Stimulated activated CD4-positive, alpha-beta T cell treated with anti-CD3 and anti-CD28 coated beads, Interleukin-1b, Interleukin-23, amount 100 ng/mL, for 48 hours (primary cell): Measurements from ENCODE around the gene OR52B6.
A peak's percentile ranks its signal among the peaks of the same experiment; 100 is the strongest.
"Not testable (repeated sequence)": the region's sequence is repeated elsewhere in the genome, so short reads cannot be mapped to it uniquely, and the experiment has no call there.

ENCODE experiments used
- DNase-seq: peaks from one replicate; pipeline ENCODE4 v3.0.0-alpha.2; 2020

Gene OR52B6

DNA sequence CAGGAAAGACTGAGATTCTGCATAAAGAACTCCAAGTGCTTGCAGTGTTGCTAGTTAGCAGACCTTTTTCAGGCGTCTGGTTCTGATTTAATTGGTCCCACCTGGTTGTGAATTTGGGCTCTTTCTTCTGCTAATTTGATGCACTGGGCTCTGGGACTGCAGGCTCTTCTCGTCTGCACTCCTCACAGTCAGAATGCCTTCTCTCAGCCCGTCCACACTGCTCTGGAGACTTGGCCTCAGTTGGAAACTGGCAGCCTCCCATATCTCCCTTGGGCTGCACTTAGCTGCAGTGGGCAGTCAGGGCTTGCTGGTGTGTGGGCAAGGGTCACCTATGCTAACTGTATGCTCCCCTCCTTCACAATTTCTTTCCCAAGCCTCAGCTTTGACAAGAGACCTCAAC, 17.3 kb downstream of the OR52B6 start:
- DNase-seq, result no peak

DNA sequence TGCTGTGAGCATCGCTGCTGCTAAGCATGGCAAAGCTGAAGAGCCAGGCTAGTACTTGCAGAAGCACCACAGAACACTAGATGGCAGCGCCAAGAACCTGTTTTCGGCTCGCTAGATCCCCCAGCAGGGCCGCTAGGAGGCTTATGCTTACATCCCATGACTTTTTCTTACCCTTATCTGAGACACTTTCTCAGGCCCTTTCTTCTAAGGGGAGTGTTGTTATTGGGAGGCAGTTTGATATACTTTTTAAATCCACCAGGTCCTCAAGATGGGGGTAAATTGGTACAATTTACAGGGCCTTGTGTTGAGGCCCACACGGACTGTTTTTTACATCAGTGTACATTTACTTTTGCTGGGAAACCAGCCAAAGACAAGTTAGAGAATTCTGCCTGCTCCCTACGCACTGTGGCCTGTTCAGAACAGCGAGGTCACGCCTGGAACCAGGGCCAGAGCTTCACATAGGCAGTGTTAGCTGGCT, 19.7 kb downstream of the OR52B6 start:
- DNase-seq, result peak; percentile 58

DNA sequence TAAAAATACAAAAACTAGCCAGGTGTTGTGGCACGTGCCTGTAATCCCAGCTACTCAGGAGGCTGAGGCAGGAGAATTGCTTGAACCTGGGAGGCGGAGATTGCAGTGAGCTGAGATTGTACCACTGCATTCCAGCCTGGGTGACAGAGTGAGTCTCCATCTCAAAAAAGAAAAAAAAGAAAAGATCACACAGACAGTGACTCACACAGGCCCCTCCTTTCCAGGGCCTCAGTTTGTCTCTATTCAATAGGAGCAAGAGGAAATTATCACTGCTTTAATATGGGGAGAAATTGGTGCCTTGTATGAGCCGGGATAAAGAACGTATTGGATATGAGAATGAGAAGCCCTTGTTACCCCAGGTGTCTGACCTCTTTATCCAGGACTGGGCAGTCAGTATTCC, 22.1 kb downstream of the OR52B6 start:
- DNase-seq, result not testable (repeated sequence)

DNA sequence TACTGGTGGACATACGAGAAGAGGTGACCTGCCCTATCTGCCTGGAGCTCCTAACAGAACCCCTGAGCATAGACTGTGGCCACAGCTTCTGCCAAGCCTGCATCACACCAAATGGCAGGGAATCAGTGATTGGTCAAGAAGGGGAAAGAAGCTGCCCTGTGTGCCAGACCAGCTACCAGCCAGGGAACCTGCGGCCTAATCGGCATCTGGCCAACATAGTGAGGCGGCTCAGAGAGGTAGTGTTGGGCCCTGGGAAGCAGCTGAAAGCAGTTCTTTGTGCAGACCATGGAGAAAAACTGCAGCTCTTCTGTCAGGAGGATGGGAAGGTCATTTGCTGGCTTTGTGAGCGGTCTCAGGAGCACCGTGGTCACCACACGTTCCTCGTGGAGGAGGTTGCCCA, 22.6 kb downstream of the OR52B6 start:
- no peak for DNase-seq

DNA sequence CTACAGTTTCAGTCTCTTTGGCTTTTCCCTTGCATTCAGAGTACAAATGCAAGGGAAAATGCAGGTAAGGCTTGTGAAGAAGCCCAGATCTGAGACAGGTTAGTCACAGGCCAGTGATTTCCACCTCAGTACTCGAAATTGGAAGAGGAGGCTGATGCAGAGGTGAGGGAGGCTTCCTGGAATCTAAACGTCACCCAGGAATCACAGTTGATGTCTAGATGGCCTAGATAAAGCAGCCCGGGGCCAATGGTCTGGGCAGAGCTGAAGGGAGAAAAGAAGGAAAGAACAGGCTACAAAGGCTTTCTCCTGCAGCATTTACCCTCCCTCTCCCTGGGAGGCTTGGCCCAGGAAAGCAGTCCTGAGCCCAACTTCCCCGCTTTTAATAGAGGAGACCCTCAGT, 24.2 kb downstream of the OR52B6 start:
- DNase-seq, result no peak

DNA sequence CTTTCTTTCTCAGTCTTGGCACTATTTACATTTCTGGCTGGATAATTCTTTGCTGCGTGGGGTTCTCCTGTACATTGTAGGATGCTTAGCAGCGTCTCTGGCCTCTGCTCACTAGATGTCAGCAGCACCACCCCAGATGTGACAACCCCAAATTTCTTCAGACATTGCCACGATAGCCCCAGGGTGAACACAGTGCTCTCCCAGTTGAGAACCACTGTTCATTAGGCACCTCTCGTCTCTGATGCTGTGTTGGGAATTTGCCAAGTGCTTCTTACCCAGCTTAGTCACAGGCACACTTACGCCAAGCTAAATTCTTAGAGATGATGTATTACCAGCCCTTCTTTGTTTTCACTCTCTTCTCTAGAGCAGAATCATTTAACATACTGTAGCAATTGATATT, 25.2 kb downstream of the OR52B6 start:
- no peak for DNase-seq

DNA sequence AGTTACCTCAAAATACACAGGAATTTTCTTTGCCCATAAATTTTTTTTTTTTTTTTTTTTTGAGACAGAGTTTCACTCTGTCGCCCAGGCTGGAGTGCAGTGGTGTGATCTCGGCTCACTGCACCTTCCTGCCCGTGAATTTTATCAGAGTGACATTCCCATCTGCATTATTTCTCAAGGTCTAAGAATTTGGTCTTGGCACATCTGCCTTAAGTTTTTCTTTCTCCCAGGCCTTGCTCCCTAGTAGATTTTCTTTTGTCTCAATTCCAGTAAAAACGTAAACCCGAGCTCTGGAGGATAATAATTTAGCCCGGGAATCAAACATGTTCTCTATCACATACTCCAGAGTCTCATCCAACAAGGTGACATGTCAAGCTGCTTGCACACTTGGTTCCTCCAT, 28.1 kb downstream of the OR52B6 start:
- DNase-seq, result no peak

DNA sequence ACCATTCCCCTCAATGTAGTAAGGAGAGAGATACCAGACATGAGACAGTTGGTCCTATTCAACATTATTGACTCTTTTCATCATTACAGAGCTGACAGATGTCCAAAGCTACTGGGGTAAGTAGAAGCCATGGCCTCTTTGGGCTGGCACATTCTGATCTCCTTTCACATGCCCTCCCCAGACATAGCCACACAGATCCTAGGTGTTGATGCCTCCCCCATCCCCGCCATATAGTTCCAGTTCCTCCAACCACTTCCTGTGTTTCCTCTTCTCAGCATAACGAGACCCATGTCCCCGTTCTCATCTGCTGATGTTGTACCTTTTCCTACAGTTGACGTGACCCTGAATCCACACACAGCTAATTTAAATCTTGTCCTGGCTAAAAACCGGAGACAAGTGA, 29.8 kb downstream of the OR52B6 start:
- DNase-seq, result no peak

DNA sequence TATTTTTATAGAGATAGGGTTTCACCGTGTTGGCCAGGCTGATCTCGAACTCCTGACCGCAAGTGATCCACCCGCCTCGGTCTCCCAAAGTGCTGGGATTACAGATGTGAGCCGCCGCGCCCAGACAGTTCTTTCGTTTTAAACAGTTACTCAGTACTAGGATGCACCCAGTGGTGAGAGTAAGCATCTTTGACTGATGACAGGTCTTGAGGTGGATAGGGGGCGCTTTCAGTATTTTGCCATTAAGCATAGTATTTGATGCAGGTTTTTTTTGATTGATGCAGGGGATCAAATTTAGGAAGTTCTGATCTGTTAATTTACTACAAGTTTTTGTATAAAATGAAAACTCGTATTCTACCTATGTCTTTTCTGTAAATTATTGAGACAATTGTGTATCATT, 30.9 kb downstream of the OR52B6 start:
- no peak for DNase-seq

DNA sequence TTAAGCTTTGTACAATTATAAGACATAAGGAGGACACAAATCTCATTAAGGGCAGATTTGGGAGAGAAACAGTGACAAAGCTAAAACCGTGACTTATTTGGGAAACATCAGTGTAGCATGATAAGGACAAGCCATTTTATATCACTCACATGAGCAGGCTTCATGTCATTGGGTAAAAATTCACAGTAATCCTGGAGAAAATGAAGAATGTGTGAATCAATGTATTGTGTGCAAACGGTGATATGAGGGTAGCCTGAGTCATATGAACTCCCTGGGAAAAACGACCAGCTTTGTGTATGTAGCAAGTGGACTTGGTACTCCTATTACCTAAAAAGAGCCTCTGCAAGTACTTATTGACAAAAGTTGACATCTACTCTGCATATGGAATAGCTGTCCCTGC, 38.1 kb downstream of the OR52B6 start:
- no peak for DNase-seq

DNA sequence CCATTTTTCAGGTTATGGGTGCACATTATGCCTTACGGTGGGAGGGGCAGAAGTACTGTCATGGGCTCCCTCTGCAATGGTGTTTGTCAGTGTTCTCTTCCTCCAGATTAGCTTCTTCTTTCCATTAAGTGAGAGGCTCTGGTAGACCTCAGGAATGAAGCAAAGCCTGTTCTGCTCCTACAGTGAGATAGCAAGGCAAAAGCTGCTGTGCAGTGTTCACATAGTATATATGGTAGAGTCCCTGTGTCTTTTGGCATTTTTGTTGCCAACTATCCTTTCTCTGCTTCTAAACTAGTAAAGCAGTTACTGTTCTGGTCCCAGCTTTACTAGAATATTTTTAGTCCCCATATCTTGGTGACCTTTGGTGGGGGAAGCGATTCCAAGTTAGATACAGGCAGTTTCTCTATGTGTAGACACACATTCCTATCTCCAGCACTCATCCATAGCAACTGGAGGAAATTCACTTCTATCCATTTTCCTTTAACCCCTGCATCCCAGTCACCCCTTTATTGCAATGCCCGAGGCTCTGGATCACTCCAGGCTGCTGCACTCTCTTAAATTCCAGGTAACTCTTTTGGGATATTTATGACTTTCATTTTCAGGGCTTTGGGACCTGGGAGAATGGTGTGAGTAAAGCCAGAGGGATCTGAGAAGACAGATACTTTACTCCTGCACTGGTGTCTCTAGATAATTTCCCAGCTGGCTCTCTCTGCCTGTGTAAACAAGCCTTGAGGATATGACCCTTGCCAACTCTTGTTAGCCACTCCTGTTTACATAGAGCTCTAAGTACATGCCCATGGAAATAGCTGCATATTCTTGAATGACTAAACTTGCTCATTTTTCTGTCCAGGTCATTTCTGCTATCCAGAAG, 40.2 kb downstream of the OR52B6 start:
- no peak for DNase-seq

DNA sequence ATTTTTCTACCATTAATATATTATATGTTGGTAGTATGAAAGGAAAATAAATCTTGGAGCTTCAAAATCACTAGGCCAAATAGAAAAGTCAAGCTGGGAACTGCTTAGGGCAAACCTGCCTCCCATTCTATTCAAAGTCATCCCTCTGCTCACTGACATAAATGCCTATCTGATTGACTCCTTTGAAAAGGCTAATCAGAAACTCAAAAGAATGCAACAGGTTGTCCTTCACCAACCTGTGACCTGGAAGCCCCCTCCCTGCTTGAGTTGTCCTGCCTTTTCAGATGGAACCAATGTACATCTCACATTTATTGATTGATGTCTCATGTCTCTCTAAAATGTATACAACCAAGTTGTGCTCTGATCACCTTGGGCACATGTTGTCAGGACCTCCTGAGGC, 40.9 kb downstream of the OR52B6 start:
- no peak for DNase-seq

DNA sequence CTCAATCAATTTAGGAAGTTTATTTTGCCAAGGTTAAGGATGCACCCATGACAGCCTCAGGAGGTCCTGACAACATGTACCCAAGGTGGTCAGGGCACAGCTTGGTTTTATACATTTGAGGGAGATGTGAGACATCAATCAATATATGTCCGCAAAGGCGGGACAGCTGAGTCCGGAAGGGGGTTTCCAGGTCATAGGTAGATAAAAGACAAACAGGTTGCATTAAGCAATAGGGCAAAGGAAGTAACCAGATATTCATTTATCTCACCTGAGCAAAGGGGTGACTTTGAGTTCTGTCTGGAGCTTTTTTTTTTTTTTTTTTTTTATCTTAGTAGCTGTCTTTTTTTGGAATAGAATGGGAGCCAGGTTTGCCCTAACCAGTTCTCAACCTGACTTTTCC, 42.1 kb downstream of the OR52B6 start:
- DNase-seq, result no peak

DNA sequence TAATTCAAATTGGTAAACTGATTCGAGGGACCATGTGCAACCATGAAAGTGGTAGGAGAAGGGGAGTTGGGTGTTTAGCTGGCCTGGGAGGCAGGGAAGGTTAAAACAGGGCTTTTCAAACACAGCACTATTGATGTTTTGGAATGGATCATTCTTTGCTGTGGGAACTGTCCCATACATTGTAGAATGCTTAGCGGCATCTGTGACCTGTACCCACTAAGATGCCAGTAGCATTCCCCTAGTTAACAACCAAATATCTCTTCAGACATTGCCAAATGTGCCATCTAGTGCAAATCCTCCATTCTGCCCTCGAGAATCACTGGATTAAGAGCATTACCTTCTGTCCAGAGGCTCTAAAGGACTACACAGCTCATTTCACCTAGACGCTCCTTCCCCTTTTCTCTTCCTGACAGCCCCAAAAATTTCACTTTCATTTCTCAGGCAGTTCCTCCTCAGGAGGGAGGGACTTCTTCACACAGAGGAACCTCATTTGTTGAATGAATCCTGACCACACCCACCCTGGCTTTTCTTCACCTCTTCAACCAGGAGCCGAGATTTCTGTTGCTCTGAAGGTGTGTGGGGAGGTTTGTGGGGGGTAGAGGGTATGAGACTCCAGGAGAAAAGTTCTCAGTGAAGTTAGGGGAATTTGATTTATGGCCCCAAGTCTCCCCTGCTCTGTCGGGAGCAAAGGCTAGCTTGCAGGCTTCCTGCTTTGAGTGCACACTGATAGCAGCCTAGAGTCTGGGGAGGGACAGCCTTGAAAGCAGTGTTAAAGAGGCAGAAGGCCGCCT, 44.0 kb downstream of the OR52B6 start, which contains the start of gene TRIM34:
Gene TRIM34 (plus strand): TSS at position 513 of the 791 bp plus-strand sequence. CDS start 7,331 bp downstream, outside the sequence.
- peak; percentile 52 for DNase-seq

DNA sequence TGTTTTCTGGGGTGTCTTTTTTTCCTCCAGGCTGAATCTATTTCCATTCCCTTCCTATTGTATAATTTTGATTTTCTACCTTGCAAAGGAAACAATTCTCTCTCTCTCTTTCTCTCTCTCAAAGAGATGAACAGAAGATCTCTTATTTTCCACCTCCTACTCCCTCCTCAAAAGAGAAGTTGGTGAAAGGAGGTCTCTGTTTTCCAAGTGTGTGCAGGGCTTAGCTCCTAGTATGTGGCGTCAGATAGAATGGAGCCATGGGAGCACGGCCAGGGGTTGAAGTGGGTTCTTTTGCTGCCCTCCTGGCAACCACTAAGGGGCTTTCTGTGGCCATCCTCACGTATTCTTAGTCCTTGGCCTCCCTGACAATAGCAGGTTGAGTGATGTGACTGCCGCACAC, 44.6 kb downstream of the OR52B6 start:
- DNase-seq, result no peak

DNA sequence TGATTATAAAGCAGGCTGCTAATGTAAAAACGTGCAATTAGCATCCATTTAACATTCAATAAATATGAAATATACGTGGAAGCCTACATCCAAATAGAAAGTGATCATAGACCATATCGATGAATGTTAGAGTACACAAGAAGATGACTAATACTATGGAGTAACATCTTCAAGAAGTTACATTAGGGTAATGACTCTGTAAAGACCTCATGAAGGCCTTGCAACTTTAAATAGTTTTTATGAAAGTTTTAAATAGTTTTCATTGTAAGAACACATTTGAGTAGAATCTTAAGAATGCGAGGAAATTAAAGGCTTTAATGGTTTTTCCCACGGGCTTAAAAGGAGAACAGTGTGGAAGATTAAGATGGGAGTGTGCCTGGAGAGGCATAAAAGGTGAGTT, 45.5 kb downstream of the OR52B6 start:
- no peak for DNase-seq

DNA sequence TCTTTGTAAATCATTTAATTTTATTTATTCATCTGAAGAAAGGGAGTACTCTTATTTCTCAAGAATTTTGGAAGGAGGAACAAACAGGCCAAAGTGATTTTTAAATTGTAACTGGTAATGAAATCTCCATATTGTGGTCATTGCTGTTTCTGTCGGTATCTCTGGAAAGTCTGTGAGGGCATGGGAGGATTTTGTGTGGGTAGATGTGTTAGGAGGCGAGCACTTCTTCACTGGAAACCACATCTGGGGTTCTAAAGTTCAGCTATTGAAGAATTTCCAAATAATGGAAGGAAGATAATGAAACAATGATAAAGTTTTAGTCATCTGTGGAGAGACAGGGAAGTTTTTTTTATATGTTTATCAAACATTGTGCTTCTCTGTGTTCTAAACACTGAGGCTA, 50.7 kb downstream of the OR52B6 start:
- no peak for DNase-seq
